EH (cell line): ENCODE measurements around the gene PHKA2.
A peak's percentile ranks its signal among the peaks of the same experiment; 100 is the strongest.
"Not testable (repeated sequence)": the region's sequence is repeated elsewhere in the genome, so short reads cannot be mapped to it uniquely, and the experiment has no call there.

ENCODE experiments used
- DNase-seq: peaks from one replicate; pipeline ENCODE4 v3.0.0-alpha.2; 2015; ENCODE audit warnings: low read depth

PHKA2 gene

GRCh38 chrX:18856645-18856997 lies 127.3 kb downstream of the PHKA2 start:
- DNase-seq, result no peak

- peak; percentile 55 for DNase-seq
Observed at GRCh38 chrX:18855919-18856644, 127.8 kb downstream of the PHKA2 start.

DNA sequence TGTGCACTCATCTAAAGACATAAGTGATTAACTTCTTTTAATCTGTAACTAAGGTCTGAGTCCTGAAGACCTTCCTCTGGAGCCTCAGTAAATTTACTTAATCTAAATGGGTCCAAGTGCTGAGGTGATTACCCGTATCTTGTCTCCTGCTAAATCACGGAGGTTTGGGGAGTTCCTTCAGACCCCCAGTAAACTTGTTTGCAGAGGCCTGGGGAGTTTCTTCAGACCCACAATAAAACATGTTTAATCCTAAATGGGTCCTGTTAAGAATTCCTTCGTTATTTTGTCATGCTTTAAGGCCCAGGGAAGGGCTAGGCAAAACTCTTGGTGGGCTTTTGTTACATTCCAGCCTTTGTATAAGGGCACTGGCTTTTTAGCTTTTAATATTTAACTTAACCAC lies 136.0 kb downstream of the PHKA2 start:
- DNase-seq, result not testable (repeated sequence)
